Activated CD8-positive, alpha-beta T cell treated with anti-CD3 and anti-CD28 coated beads for 36 hours (primary cell): ENCODE results near the gene SYK. TPM values are rescaled to one million over a fixed set of nuclear protein-coding genes. Genes with fewer than 3 reads are reported as not detected.

Source experiments
- ATAC-seq: fragments of 200-7000 bp; cut with Tn5 transposase; one replicate; pipeline ENCODE4 v1.10.0; 2021; ENCODE audit warnings: mild to moderate bottlenecking, moderate library complexity
- CTCF ChIA-PET: fragments of 350-600 bp; sonication (Branson Sonifier 250); formaldehyde crosslinking; loops from one replicate; lab custom pipeline; 2021; ENCODE audit warnings: antibody characterized with exemption; lab: Charles Lee
- POLR2A ChIA-PET: fragments of 350-600 bp; sonication (Branson Sonifier 250); formaldehyde crosslinking; loops from one replicate; lab custom pipeline; 2021; ENCODE audit warnings: antibody characterized with exemption; lab: Charles Lee
- DNase-seq: peaks from one replicate; pipeline ENCODE4 v3.0.0-alpha.2; 2020
- H3K27ac Mint-ChIP-seq: one replicate; pipeline ENCODE4 v1.8.0; 2021; ENCODE audit warnings: mild to moderate bottlenecking, mixed read lengths
- H3K27me3 Mint-ChIP-seq: one replicate; pipeline ENCODE4 v1.8.0; 2021; ENCODE audit warnings: mixed read lengths
- H3K36me3 Mint-ChIP-seq: one replicate; pipeline ENCODE4 v1.8.0; 2021; ENCODE audit warnings: low read depth, mixed read lengths
- H3K4me1 Mint-ChIP-seq: one replicate; pipeline ENCODE4 v1.8.0; 2021; ENCODE audit warnings: low read depth, mixed read lengths
- H3K4me3 Mint-ChIP-seq: one replicate; pipeline ENCODE4 v1.8.0; 2021; ENCODE audit warnings: mild to moderate bottlenecking, moderate library complexity, mixed read lengths
- H3K9me3 Mint-ChIP-seq: one replicate; pipeline ENCODE4 v1.8.0; 2021; ENCODE audit warnings: mixed read lengths
- CTCF ChIP-seq: fragments of 200-600 bp; IDR thresholded peaks from one replicate; pipeline ENCODE4 v1.8.0; 2022; ENCODE audit warnings: antibody characterized with exemption, mild to moderate bottlenecking
- intact Hi-C: fragments of 100-400 bp; cut with micrococcal nuclease; formaldehyde crosslinking; loops from one replicate; pipeline ENCODE4 v1.10.0; 2022
- total RNA-seq, 2 experiments: library from RNA; stranded (reverse); gene quantifications; one replicate each; pipeline ENCODE4 v1.2.3, GENCODE V29; 2021

The SYK gene
- total RNA-seq, 2 experiments from 2014 or later, result 0.20 to 0.56 TPM

GRCh38 chr9:90795084-90795483 is 6.5 kb upstream of the SYK start:
- Mint-ChIP-seq H3K4me1 (peaks cover 2% of the 10 kb centered on the region), H3K4me3 (no peak overlapping the region), H3K9me3 (peaks cover 4% of the 10 kb centered on the region), H3K36me3 (no peaks in the 10 kb centered on the region), H3K27ac (no peak overlapping the region), H3K27me3 (peaks cover 34% of the 10 kb centered on the region)
- POLR2A ChIA-PET, result no interaction called here
- CTCF ChIA-PET, result no interaction called here
- intact Hi-C loops, result no loop called here
- DNase-seq (no peak), ATAC-seq (no peak)
- no peak for TF ChIP-seq CTCF

- POLR2A ChIA-PET, result interaction anchor here (0.6 kb wide), 1 partner anchor 12 kb away, joined by 3 read pairs; no protein-coding TSS in a partner anchor
- H3K27me3 Mint-ChIP-seq, result peaks cover 38% of the 10 kb centered on the region
These were observed 5.7 kb upstream of the SYK start for GRCh38 chr9:90795871-90796317.

GRCh38 chr9:90799271-90799852 is 2.3 kb upstream of the SYK start:
- Mint-ChIP-seq H3K36me3 (no peaks in the 10 kb centered on the region), H3K27ac (no peak overlapping the region), H3K4me3 (no peak overlapping the region), H3K27me3 (peaks cover 55% of the 10 kb centered on the region), H3K4me1 (peaks cover 5% of the 10 kb centered on the region), H3K9me3 (no peaks in the 10 kb centered on the region)
- CTCF ChIA-PET, result no interaction called here
- intact Hi-C loops, result no loop called here
- POLR2A ChIA-PET, result no interaction called here
- DNase-seq (no peak), ATAC-seq (no peak)
- no peak for TF ChIP-seq CTCF

More at GRCh38 chr9:90795871-90796317, 5.7 kb upstream of the SYK start:
- ATAC-seq (no peak), DNase-seq (no peak)
- no peak for TF ChIP-seq CTCF
- CTCF ChIA-PET, result no interaction called here
- H3K36me3 Mint-ChIP-seq, result no peaks in the 10 kb centered on the region
- no peak overlapping the region for H3K4me3 Mint-ChIP-seq
- intact Hi-C loops, result no loop called here
- H3K27ac Mint-ChIP-seq, result no peak overlapping the region
- peaks cover 3% of the 10 kb centered on the region for H3K9me3 Mint-ChIP-seq
- peaks cover 2% of the 10 kb centered on the region for H3K4me1 Mint-ChIP-seq

- Mint-ChIP-seq H3K27ac (no peak overlapping the region), H3K36me3 (no peaks in the 10 kb centered on the region), H3K4me3 (peak overlapping the region; percentile 51), H3K4me1 (peaks cover 5% of the 10 kb centered on the region), H3K27me3 (peaks cover 55% of the 10 kb centered on the region), H3K9me3 (no peaks in the 10 kb centered on the region)
- ChIA-PET CTCF (no interaction called here), POLR2A (no interaction called here)
- intact Hi-C loops, result no loop called here
- TF ChIP-seq CTCF, result no peak
- ATAC-seq (no peak), DNase-seq (no peak)
These were observed 329 bp downstream of the SYK start for GRCh38 chr9:90801973-90802322.

- Mint-ChIP-seq H3K27ac (no peak overlapping the region), H3K27me3 (peaks cover 55% of the 10 kb centered on the region), H3K4me3 (peak overlapping the region; percentile 51), H3K4me1 (peaks cover 5% of the 10 kb centered on the region), H3K9me3 (no peaks in the 10 kb centered on the region), H3K36me3 (no peaks in the 10 kb centered on the region)
- intact Hi-C loops, result no loop called here
- ChIA-PET CTCF (no interaction called here), POLR2A (no interaction called here)
- no peak for DNase-seq
- no peak for TF ChIP-seq CTCF
- ATAC-seq, result no peak
These were observed 867 bp downstream of the SYK start for GRCh38 chr9:90802386-90802985.
